ENCODE measurements around the gene CEACAM1. TPM values are rescaled to one million over a fixed set of nuclear protein-coding genes. Genes with fewer than 3 reads are reported as not detected.
A peak's percentile ranks its signal among the peaks of the same experiment; 100 is the strongest.
"Not testable (repeated sequence)": the region's sequence is repeated elsewhere in the genome, so short reads cannot be mapped to it uniquely, and the experiment has no call there.

Gene CEACAM1
- total RNA-seq, result 4.3 TPM
- long read RNA-seq, result 0 reads

- intact Hi-C loops (cut with DNase I), result loop anchor here (1.0 to 5.0 kb wide), 2 partner anchors 61 to 78 kb away; no protein-coding TSS in a partner anchor
- peak; percentile 56 for ATAC-seq
- DNase-seq (ENCODE audit: missing footprints), result peak; percentile 71
Measured at GRCh38 chr19:42528354-42529247, at the start of gene CEACAM1. Gene CEACAM1, minus strand, starts transcription at chr19:42528481. Its CDS starts 107 bp downstream, at chr19:42528374.

GRCh38 chr19:42577016-42577415 is 48.7 kb upstream of the CEACAM1 start:
- ATAC-seq (no peak), DNase-seq (ENCODE audit: missing footprints) (no peak)
- intact Hi-C loops (cut with DNase I), result no loop called here

GRCh38 chr19:42576241-42576640 is 48.0 kb upstream of the CEACAM1 start:
- intact Hi-C loops (cut with DNase I), result no loop called here
- no peak for DNase-seq (ENCODE audit: missing footprints)
- ATAC-seq, result no peak

- ATAC-seq, result no peak
- intact Hi-C loops (cut with DNase I), result no loop called here
- no peak for DNase-seq (ENCODE audit: missing footprints)
Measured at GRCh38 chr19:42573642-42574041, 45.4 kb upstream of the CEACAM1 start.

GRCh38 chr19:42571116-42571515 is 42.8 kb upstream of the CEACAM1 start:
- intact Hi-C loops (cut with DNase I), result no loop called here
- ATAC-seq (no peak), DNase-seq (ENCODE audit: missing footprints) (no peak)

GRCh38 chr19:42569193-42569592 is 40.9 kb upstream of the CEACAM1 start:
- ATAC-seq (no peak), DNase-seq (ENCODE audit: missing footprints) (no peak)
- intact Hi-C loops (cut with DNase I), result no loop called here

- no peak for ATAC-seq
- intact Hi-C loops (cut with DNase I), result no loop called here
- no peak for DNase-seq (ENCODE audit: missing footprints)
Measured at GRCh38 chr19:42568006-42568405, 39.7 kb upstream of the CEACAM1 start.

GRCh38 chr19:42567567-42567966 is 39.3 kb upstream of the CEACAM1 start:
- ATAC-seq, result no peak
- intact Hi-C loops (cut with DNase I), result no loop called here
- no peak for DNase-seq (ENCODE audit: missing footprints)

- intact Hi-C loops (cut with DNase I), result no loop called here
- DNase-seq (ENCODE audit: missing footprints), result no peak
- peak; percentile 72 for ATAC-seq
Measured at GRCh38 chr19:42563352-42564210, 35.3 kb upstream of the CEACAM1 start.

- DNase-seq (ENCODE audit: missing footprints) (no peak), ATAC-seq (no peak)
- intact Hi-C loops (cut with DNase I), result no loop called here
Measured at GRCh38 chr19:42561512-42561911, 33.2 kb upstream of the CEACAM1 start.

GRCh38 chr19:42560731-42561130 is 32.5 kb upstream of the CEACAM1 start:
- intact Hi-C loops (cut with DNase I), result no loop called here
- DNase-seq (ENCODE audit: missing footprints) (no peak), ATAC-seq (no peak)

GRCh38 chr19:42558450-42559150 is 30.3 kb upstream of the CEACAM1 start:
- intact Hi-C loops (cut with DNase I), result no loop called here
- ATAC-seq, result no peak
- DNase-seq (ENCODE audit: missing footprints), result no peak

GRCh38 chr19:42557386-42557871 is 29.1 kb upstream of the CEACAM1 start:
- ATAC-seq; intact Hi-C loops (cut with DNase I); DNase-seq (ENCODE audit: missing footprints): not testable (repeated sequence)

GRCh38 chr19:42555801-42556200 is 27.5 kb upstream of the CEACAM1 start:
- DNase-seq (ENCODE audit: missing footprints) (no peak), ATAC-seq (no peak)
- intact Hi-C loops (cut with DNase I), result no loop called here

GRCh38 chr19:42555317-42555716 is 27.0 kb upstream of the CEACAM1 start:
- DNase-seq (ENCODE audit: missing footprints) (peak; percentile 81), ATAC-seq (peak; percentile 61)
- intact Hi-C loops (cut with DNase I), result no loop called here

- no peak for ATAC-seq
- intact Hi-C loops (cut with DNase I), result no loop called here
Measured at GRCh38 chr19:42554046-42554575, 25.8 kb upstream of the CEACAM1 start.

GRCh38 chr19:42553292-42554045 is 25.2 kb upstream of the CEACAM1 start:
- intact Hi-C loops (cut with DNase I), result no loop called here
- ATAC-seq (peak; percentile 85), DNase-seq (ENCODE audit: missing footprints) (no peak)

More at GRCh38 chr19:42554046-42554575, 25.8 kb upstream of the CEACAM1 start:
- no peak for DNase-seq (ENCODE audit: missing footprints)

Data from Right ventricle myocardium inferior (tissue), 1 donor.